SK-N-SH (cell line): ENCODE results near the gene TRIOBP.

ENCODE experiments used
- NFIC ChIP-seq: IDR thresholded peaks from 2 replicates; pipeline ENCODE4 v1.4.0; 2012; ENCODE audit warnings: borderline replicate concordance
- NRF1 ChIP-seq: IDR thresholded peaks from 2 replicates; pipeline ENCODE4 v1.6.1; 2012; ENCODE audit warnings: low read depth, mild to moderate bottlenecking, low read length
- TF ChIP-seq, protein P1 (sequence below): IDR thresholded peaks from 2 replicates; pipeline ENCODE4 v1.4.0; 2012; ENCODE audit warnings: low read depth, borderline replicate concordance
- TF ChIP-seq, protein P2 (sequence below): IDR thresholded peaks from 2 replicates; pipeline ENCODE4 v1.6.1; 2012; ENCODE audit warnings: mild to moderate bottlenecking, low read depth, low read length, moderate library complexity
- TF ChIP-seq, protein P3 (sequence below): fragments of 200-600 bp; sonication (generic); IDR thresholded peaks from 2 replicates; pipeline ENCODE4 v1.6.1; 2017; ENCODE audit warnings: antibody characterized with exemption, mild to moderate bottlenecking, moderate library complexity

- TF ChIP-seq NRF1 (no peak), NFIC (no peak)
- TF ChIP-seq, protein P1, sequence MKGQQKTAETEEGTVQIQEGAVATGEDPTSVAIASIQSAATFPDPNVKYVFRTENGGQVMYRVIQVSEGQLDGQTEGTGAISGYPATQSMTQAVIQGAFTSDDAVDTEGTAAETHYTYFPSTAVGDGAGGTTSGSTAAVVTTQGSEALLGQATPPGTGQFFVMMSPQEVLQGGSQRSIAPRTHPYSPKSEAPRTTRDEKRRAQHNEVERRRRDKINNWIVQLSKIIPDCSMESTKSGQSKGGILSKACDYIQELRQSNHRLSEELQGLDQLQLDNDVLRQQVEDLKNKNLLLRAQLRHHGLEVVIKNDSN: no peak
- TF ChIP-seq, protein P2, sequence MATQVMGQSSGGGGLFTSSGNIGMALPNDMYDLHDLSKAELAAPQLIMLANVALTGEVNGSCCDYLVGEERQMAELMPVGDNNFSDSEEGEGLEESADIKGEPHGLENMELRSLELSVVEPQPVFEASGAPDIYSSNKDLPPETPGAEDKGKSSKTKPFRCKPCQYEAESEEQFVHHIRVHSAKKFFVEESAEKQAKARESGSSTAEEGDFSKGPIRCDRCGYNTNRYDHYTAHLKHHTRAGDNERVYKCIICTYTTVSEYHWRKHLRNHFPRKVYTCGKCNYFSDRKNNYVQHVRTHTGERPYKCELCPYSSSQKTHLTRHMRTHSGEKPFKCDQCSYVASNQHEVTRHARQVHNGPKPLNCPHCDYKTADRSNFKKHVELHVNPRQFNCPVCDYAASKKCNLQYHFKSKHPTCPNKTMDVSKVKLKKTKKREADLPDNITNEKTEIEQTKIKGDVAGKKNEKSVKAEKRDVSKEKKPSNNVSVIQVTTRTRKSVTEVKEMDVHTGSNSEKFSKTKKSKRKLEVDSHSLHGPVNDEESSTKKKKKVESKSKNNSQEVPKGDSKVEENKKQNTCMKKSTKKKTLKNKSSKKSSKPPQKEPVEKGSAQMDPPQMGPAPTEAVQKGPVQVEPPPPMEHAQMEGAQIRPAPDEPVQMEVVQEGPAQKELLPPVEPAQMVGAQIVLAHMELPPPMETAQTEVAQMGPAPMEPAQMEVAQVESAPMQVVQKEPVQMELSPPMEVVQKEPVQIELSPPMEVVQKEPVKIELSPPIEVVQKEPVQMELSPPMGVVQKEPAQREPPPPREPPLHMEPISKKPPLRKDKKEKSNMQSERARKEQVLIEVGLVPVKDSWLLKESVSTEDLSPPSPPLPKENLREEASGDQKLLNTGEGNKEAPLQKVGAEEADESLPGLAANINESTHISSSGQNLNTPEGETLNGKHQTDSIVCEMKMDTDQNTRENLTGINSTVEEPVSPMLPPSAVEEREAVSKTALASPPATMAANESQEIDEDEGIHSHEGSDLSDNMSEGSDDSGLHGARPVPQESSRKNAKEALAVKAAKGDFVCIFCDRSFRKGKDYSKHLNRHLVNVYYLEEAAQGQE: no peak
- TF ChIP-seq, protein P3, sequence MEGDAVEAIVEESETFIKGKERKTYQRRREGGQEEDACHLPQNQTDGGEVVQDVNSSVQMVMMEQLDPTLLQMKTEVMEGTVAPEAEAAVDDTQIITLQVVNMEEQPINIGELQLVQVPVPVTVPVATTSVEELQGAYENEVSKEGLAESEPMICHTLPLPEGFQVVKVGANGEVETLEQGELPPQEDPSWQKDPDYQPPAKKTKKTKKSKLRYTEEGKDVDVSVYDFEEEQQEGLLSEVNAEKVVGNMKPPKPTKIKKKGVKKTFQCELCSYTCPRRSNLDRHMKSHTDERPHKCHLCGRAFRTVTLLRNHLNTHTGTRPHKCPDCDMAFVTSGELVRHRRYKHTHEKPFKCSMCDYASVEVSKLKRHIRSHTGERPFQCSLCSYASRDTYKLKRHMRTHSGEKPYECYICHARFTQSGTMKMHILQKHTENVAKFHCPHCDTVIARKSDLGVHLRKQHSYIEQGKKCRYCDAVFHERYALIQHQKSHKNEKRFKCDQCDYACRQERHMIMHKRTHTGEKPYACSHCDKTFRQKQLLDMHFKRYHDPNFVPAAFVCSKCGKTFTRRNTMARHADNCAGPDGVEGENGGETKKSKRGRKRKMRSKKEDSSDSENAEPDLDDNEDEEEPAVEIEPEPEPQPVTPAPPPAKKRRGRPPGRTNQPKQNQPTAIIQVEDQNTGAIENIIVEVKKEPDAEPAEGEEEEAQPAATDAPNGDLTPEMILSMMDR: no peak
These were observed 49.7 kb downstream of the TRIOBP start for GRCh38 chr22:37746366-37747079.
